K562 (cell line): ENCODE results near the gene RTL1. TPM values are rescaled to one million over a fixed set of nuclear protein-coding genes. Genes with fewer than 3 reads are reported as not detected.
A peak's percentile ranks its signal among the peaks of the same experiment; 100 is the strongest.

Source experiments
- ATAC-seq: fragments of 200-7000 bp; cut with Tn5 transposase; 3 replicates; pipeline ENCODE4 v1.9.1; 2020; ENCODE audit warnings: moderate library complexity
- BruUV-seq: library from RNA; stranded (reverse); fragments of 400-500 nt; replicated peaks from 2 replicates; lab custom pipeline; 2021; lab: Mats Ljungman, UMichigan
- CTCF ChIA-PET: fragments of 300-600 bp; formaldehyde crosslinking; extraction: SDS; loops from one replicate; lab custom pipeline; 2021; ENCODE audit warnings: low intra/inter-chr PET ratio; lab: Yijun Ruan, JAX
- POLR2A ChIA-PET: fragments of 300-600, 350-650 bp; sonication (Branson Sonifier 250); formaldehyde crosslinking; extraction: SDS; loops from one replicate; lab custom pipeline; 2021; ENCODE audit warnings: antibody characterized with exemption, inconsistent platforms; lab: Yijun Ruan, JAX
- DNase-seq, 4 experiments: peaks; one replicate each; pipeline versions ENCODE4 v3.0.0 to v3.0.0-alpha.2; 2011 to 2018; ENCODE audit warnings: low spot score in 3 of 4, mixed read lengths in 3 of 4; ENCODE audit errors: extremely low read depth in 1 of 4
- FAIRE-seq: peaks from 2 replicates; lab custom pipeline; 2011; peaks lifted over from hg19 to GRCh38; lab: Jason Lieb, UNC
- H2AFZ ChIP-seq: 2 replicates; pipeline ENCODE4 v1.6.0; 2011; ENCODE audit warnings: low read depth, low read length, control low read depth, inconsistent platforms
- H3K27ac ChIP-seq: fragments of 200-600 bp; 3 replicates; pipeline ENCODE4 v1.8.0; 2011; ENCODE audit warnings: low read depth, mild to moderate bottlenecking, control low read depth, inconsistent platforms, low read length, moderate library complexity, mixed read lengths; ENCODE audit errors: extremely low read depth
- H3K27me3 ChIP-seq, 2 experiments: fragments of 300-600 bp in 1 of 2; 2 replicates in 1 of 2; 3 replicates in 1 of 2; pipeline versions ENCODE4 v1.6.0 to v1.8.0; 2011; ENCODE audit warnings: inconsistent platforms in 2 of 2, low read length in 2 of 2, mild to moderate bottlenecking in 1 of 2, mixed read lengths in 1 of 2, moderate library complexity in 1 of 2; ENCODE audit not compliant: control insufficient read depth in 2 of 2, insufficient read depth in 2 of 2
- H3K36me3 ChIP-seq: fragments of 300-600 bp; 3 replicates; pipeline ENCODE4 v1.8.0; 2011; ENCODE audit warnings: mild to moderate bottlenecking, low read length, inconsistent platforms; ENCODE audit not compliant: control insufficient read depth, insufficient read depth
- H3K4me1 ChIP-seq, 2 experiments: fragments of 200-600 bp in 1 of 2; replicated peaks in 1 of 2; 2 replicates in 1 of 2; 3 replicates in 1 of 2; pipeline versions ENCODE4 v1.5.1 to v1.8.0; 2011; ENCODE audit warnings: inconsistent platforms in 2 of 2, low read length in 2 of 2, mild to moderate bottlenecking in 1 of 2, mixed read lengths in 1 of 2, moderate library complexity in 1 of 2; ENCODE audit not compliant: control insufficient read depth in 2 of 2, insufficient read depth in 2 of 2
- H3K4me2 ChIP-seq: 2 replicates; pipeline ENCODE4 v1.6.1; 2011; ENCODE audit warnings: low read length, control low read depth, inconsistent platforms, mixed read lengths; ENCODE audit not compliant: insufficient read depth
- H3K4me3 ChIP-seq: fragments of 200-600 bp; sonication (generic), shearing (Covaris generic); 2 replicates; pipeline ENCODE4 v1.5.1; 2016; ENCODE audit warnings: control low read depth, inconsistent platforms
- H3K79me2 ChIP-seq: fragments of 200-600 bp; 3 replicates; pipeline ENCODE4 v1.8.0; 2011; ENCODE audit warnings: low read length, inconsistent platforms; ENCODE audit not compliant: control insufficient read depth, insufficient read depth
- H3K9ac ChIP-seq, 2 experiments: 2 replicates each; pipeline versions ENCODE4 v1.6.0 to v1.6.1; 2011; ENCODE audit warnings: low read depth in 2 of 2, low read length in 2 of 2, control low read depth in 1 of 2, inconsistent platforms in 1 of 2, mild to moderate bottlenecking in 1 of 2, mixed read lengths in 1 of 2; ENCODE audit not compliant: insufficient read depth in 1 of 2
- H3K9me1 ChIP-seq: one replicate; pipeline ENCODE4 v1.6.0; 2011; ENCODE audit warnings: inconsistent platforms, mild to moderate bottlenecking, low read length, moderate library complexity; ENCODE audit not compliant: control insufficient read depth, insufficient read depth
- H3K9me3 ChIP-seq: replicated peaks from 2 replicates; pipeline ENCODE4 v1.5.1; 2011; ENCODE audit warnings: low read depth, low read length, inconsistent platforms; ENCODE audit not compliant: control insufficient read depth, insufficient read depth
- H4K20me1 ChIP-seq: replicated peaks from 2 replicates; pipeline ENCODE4 v1.6.1; 2011; ENCODE audit warnings: low read length, inconsistent platforms, mixed read lengths; ENCODE audit not compliant: control insufficient read depth, insufficient read depth
- CTCF ChIP-seq, 3 experiments: IDR thresholded peaks in 2 of 3; conservative IDR thresholded peaks in 1 of 3; 2 replicates each; pipeline ENCODE4 v1.5.1; 2011 to 2012; ENCODE audit warnings: low read length in 3 of 3, mild to moderate bottlenecking in 3 of 3, control low read depth in 2 of 3, improper control_type of control experiment in 1 of 3, inconsistent platforms in 1 of 3, low read depth in 1 of 3, mixed read lengths in 1 of 3, moderate library complexity in 1 of 3; ENCODE audit not compliant: insufficient read depth in 2 of 3
- HIVEP1 ChIP-seq: fragments of 250-450 bp; sonication (Bioruptor Pico); IDR thresholded peaks from 2 replicates; pipeline ENCODE4 v1.4.0; 2020; ENCODE audit warnings: mild to moderate bottlenecking
- ZNF24 ChIP-seq: fragments of 450-650 bp; IDR thresholded peaks from 2 replicates; pipeline ENCODE4 v1.6.1; 2016
- WGBS: fragments of 100-300 bp; shearing (Covaris generic); methylation state at CpG from one replicate; pipeline ENCODE4 v1.1.6; 2016; ENCODE audit warnings: low coverage, mixed read lengths; ENCODE audit not compliant: insufficient coverage; ENCODE audit errors: missing lambda C conversion rate; 5-methylcytosine and 5-hydroxymethylcytosine counted together
- in situ Hi-C: fragments of 300-500 bp; cut with MboI; formaldehyde crosslinking; loops from 4 replicates; pipeline ENCODE4 v1.15.0; 2018; ENCODE audit warnings: inconsistent platforms, mixed read lengths
- intact Hi-C: fragments of 100-400 bp; cut with micrococcal nuclease; formaldehyde crosslinking; loops from 2 replicates; pipeline ENCODE4 v1.14.2; 2022
- polyA plus RNA-seq, 8 experiments: library from polyadenylated mRNA; depleted of rRNA in 4 of 8; stranded (reverse) in 5 of 8; unstranded in 3 of 8; fragments of >200 nt; fragmentation: Nextera tagmentation in 2 of 8; fragmentation: Illumina TruSeq in 1 of 8; extraction: Ambion mirVana in 2 of 8; extraction: Trizol in 1 of 8; gene quantifications; 2 replicates each; pipeline versions ENCODE4 v1.2.1 to v1.2.3, GENCODE V29; 2011 to 2014; ENCODE audit warnings: inconsistent platforms in 1 of 8, missing spikeins in 1 of 8
- total RNA-seq, 7 experiments: library from RNA; depleted of rRNA in 6 of 7; stranded (reverse); fragments of >200 nt in 6 of 7; fragmentation: Illumina TruSeq in 2 of 7; extraction: Trizol in 2 of 7; gene quantifications; 2 replicates each; pipeline versions ENCODE4 v1.2.1 to v1.2.3, GENCODE V29; 2011 to 2021; ENCODE audit warnings: low replicate concordance in 1 of 7

The RTL1 gene
- total and polyA plus RNA-seq, 9 of the 15 experiments (the other 6 are each of a cell fraction or from before 2014, with no cell fraction given): not detected

GRCh38 chr14:100855256-100855930 is 48.1 kb downstream of the RTL1 start:
- peak overlapping the region; percentile 24; the same call in 1 of the 2 replicates for H2AFZ ChIP-seq
- WGBS: 55% methylated on average over 14 of the region's 18 CpGs
- peaks cover 2 to 17% of the 10 kb centered on the region in 2 experiments; a peak in 3 of 5 replicates for H3K4me1 ChIP-seq
- ChIA-PET POLR2A (interaction anchor here (0.9 kb wide), 1 partner anchor 9 kb away, joined by 4 read pairs; no protein-coding TSS in a partner anchor), CTCF (no interaction called here)
- FAIRE-seq: no peak
- in situ Hi-C loops: no loop called here
- no peak for ATAC-seq
- no peak overlapping the region for H3K9ac ChIP-seq
- H3K4me3 ChIP-seq: no peak overlapping the region
- no peaks in the 10 kb centered on the region for H3K36me3 ChIP-seq
- no peak overlapping the region for H3K4me2 ChIP-seq
- no TSS peak for BruUV-seq
- no peak overlapping the region for H3K27ac ChIP-seq
- no peaks in the 10 kb centered on the region for H3K9me3 ChIP-seq
- TF ChIP-seq ZNF24: peak; percentile 98
- TF ChIP-seq CTCF (IDR thresholded peaks at IDR 0.05 in 2 of 3, conservative IDR thresholded peaks at IDR 0.05 in 1 of 3; ENCODE audit: insufficient read depth in 2 of 3, low read depth in 1 of 3, low read length in 3 of 3): 0 out of 6 replicates have a peak, but pooled peaks of 1 of the 3 experiments have one; percentile 9
- TF ChIP-seq HIVEP1 (CRISPR knock-in tag): no peak
- H3K79me2 ChIP-seq: no peaks in the 10 kb centered on the region
- intact Hi-C loops: no loop called here
- DNase-seq: no peak
- H3K9me1 ChIP-seq: no peaks in the 10 kb centered on the region
- no peaks in the 10 kb centered on the region for H3K27me3 ChIP-seq
- H4K20me1 ChIP-seq: no peaks in the 10 kb centered on the region
